MCF 10A (cell line): ENCODE measurements around the gene TRABD2A. TPM values are rescaled to one million over a fixed set of nuclear protein-coding genes. Genes with fewer than 3 reads are reported as not detected.

Experiments
- BruUV-seq: library from RNA; stranded (reverse); fragments of 400-500 nt; replicated peaks from 2 replicates; lab custom pipeline; 2021; lab: Mats Ljungman, UMichigan
- CTCF ChIA-PET: fragments of 300-600 bp; sonication (Branson Sonifier 250); formaldehyde crosslinking; extraction: SDS; loops from one replicate; lab custom pipeline; 2021; ENCODE audit warnings: antibody characterized with exemption, inconsistent platforms; lab: Yijun Ruan, JAX
- POLR2A ChIA-PET: fragments of 300-600, 350-650 bp; sonication (Branson Sonifier 250); formaldehyde crosslinking; extraction: SDS; loops from one replicate; lab custom pipeline; 2020; ENCODE audit warnings: antibody characterized with exemption, inconsistent platforms; lab: Yijun Ruan, JAX
- DNase-seq: peaks from one replicate; pipeline ENCODE4 v3.0.0-alpha.2; 2018; ENCODE audit not compliant: unreplicated experiment
- H3K27ac Mint-ChIP-seq: one replicate; pipeline ENCODE4 v1.8.0; 2022; ENCODE audit warnings: mild to moderate bottlenecking, low read depth, mixed read lengths; ENCODE audit not compliant: unreplicated experiment
- H3K27me3 Mint-ChIP-seq: one replicate; pipeline ENCODE4 v1.8.0; 2022; ENCODE audit warnings: mixed read lengths; ENCODE audit not compliant: insufficient read depth, unreplicated experiment
- H3K36me3 Mint-ChIP-seq: one replicate; pipeline ENCODE4 v1.8.0; 2022; ENCODE audit warnings: mild to moderate bottlenecking, moderate library complexity, mixed read lengths; ENCODE audit not compliant: insufficient read depth, unreplicated experiment
- H3K4me1 Mint-ChIP-seq: one replicate; pipeline ENCODE4 v1.8.0; 2022; ENCODE audit warnings: mixed read lengths; ENCODE audit not compliant: insufficient read depth, unreplicated experiment
- H3K4me3 Mint-ChIP-seq: one replicate; pipeline ENCODE4 v1.8.0; 2022; ENCODE audit warnings: mild to moderate bottlenecking, moderate library complexity, mixed read lengths; ENCODE audit not compliant: unreplicated experiment
- H3K9me3 Mint-ChIP-seq: one replicate; pipeline ENCODE4 v1.8.0; 2022; ENCODE audit warnings: mixed read lengths; ENCODE audit not compliant: unreplicated experiment
- intact Hi-C: fragments of 100-400 bp; cut with micrococcal nuclease; formaldehyde crosslinking; loops from 2 replicates; pipeline ENCODE4 v1.14.1; 2022
- total RNA-seq: library from RNA; stranded (reverse); gene quantifications from 2 replicates; pipeline ENCODE4 v1.2.3, GENCODE V29; 2022
- TF ChIP-seq, protein P1 (sequence below): fragments of 200-600 bp; IDR thresholded peaks from one replicate; pipeline ENCODE4 v1.8.0; 2022; ENCODE audit warnings: antibody characterized with exemption, mild to moderate bottlenecking; ENCODE audit not compliant: unreplicated experiment

The TRABD2A gene
- total RNA-seq, 1 experiment from 2014 or later, result 20.0 TPM

DNA sequence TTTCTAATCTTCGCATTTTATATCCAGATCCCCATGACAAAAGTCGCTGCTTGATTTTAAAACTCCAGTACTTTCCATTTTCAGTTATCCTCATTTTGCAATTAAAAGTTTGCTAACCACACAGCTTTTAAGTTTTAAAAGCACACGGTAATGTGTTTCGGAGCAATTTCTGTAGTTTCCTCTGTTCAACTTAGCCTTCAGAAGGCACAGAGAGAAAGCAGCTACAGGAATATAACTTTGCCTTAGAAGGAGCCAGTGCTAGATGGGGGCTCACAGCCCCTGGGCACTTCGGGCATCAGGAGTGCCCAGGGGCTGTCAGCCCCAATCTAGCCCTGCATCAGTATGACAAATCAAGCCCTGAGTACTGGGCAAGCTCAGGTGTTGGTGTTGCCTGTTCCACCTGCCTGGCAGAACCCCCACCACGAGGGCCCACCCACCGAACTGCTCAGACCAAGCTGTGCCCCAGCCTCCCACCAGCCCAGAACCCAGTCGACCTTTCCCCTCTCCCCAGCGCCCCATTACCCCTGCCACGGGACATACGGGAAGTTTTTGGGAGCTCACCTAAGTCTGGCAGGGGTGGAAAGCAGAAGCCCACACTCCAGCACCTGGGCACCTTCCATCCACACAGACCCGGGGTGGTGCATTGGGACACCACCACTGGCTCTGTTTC is 47.3 kb downstream of the TRABD2A start:
- intact Hi-C loops, result no loop called here
- Mint-ChIP-seq H3K27ac (no peak overlapping the region), H3K4me3 (no peak overlapping the region), H3K9me3 (peaks cover 8% of the 10 kb centered on the region), H3K36me3 (peaks cover 11% of the 10 kb centered on the region), H3K27me3 (no peaks in the 10 kb centered on the region), H3K4me1 (no peaks in the 10 kb centered on the region)
- POLR2A ChIA-PET, result interaction anchor here (0.5 to 1.4 kb wide), 2 partner anchors 26 to 44 kb away, joined by 3 to 4 read pairs; no protein-coding TSS in a partner anchor
- CTCF ChIA-PET, result no interaction called here
- no peak for DNase-seq
- no TSS peak for BruUV-seq
- TF ChIP-seq, protein P1, sequence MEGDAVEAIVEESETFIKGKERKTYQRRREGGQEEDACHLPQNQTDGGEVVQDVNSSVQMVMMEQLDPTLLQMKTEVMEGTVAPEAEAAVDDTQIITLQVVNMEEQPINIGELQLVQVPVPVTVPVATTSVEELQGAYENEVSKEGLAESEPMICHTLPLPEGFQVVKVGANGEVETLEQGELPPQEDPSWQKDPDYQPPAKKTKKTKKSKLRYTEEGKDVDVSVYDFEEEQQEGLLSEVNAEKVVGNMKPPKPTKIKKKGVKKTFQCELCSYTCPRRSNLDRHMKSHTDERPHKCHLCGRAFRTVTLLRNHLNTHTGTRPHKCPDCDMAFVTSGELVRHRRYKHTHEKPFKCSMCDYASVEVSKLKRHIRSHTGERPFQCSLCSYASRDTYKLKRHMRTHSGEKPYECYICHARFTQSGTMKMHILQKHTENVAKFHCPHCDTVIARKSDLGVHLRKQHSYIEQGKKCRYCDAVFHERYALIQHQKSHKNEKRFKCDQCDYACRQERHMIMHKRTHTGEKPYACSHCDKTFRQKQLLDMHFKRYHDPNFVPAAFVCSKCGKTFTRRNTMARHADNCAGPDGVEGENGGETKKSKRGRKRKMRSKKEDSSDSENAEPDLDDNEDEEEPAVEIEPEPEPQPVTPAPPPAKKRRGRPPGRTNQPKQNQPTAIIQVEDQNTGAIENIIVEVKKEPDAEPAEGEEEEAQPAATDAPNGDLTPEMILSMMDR, result no peak

- no peak for DNase-seq
- POLR2A ChIA-PET, result interaction anchor here (0.5 to 1.4 kb wide), 2 partner anchors 25 to 44 kb away, joined by 3 to 4 read pairs; no protein-coding TSS in a partner anchor
- intact Hi-C loops, result no loop called here
- Mint-ChIP-seq H3K27me3 (no peaks in the 10 kb centered on the region), H3K4me3 (no peak overlapping the region), H3K4me1 (no peaks in the 10 kb centered on the region), H3K36me3 (peaks cover 11% of the 10 kb centered on the region), H3K27ac (no peak overlapping the region), H3K9me3 (peaks cover 8% of the 10 kb centered on the region)
- BruUV-seq, result no TSS peak
- TF ChIP-seq, protein P1, result no peak
- CTCF ChIA-PET, result interaction anchor here (0.5 kb wide), 1 partner anchor 17 kb away, joined by 4 read pairs; no protein-coding TSS in a partner anchor
Measured at GRCh38 chr2:84832772-84833461, 48.0 kb downstream of the TRABD2A start.

DNA sequence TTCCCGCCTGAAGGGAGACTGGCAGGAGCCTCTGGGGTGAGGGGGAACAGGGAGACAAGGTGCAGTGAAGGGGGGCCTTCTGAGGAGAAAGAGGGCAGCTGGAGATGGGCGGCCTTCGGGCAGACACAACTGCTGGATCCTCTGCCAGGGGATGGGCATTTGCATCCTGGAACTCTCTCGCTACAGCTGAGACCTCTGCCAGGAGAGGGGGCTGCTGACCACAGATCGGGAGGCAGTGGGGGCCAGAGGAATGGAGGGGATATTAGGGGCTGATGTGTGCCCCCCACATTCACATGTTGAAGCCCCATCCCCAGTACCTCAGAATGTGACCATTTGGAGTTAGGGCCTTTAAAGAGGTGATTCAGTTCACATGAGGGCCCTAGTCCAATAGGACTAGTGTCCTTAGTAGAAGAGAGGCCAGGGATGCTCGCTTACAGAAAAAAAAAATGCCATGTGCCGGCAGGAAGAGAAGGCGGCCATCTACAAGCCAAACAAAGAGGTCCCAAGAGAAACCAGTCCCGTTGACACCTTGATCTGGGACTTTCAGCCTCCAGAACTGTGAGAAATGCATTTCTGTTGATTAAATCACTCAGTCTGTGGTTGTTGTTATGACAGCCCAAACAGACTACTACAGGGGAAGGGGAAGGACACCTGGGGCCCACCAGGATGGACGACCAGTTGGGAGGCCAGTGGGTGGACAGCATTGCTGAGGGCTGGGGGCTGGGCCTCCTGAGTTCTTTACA is 50.0 kb downstream of the TRABD2A start:
- no TSS peak for BruUV-seq
- intact Hi-C loops, result no loop called here
- no peak overlapping the region for H3K27ac Mint-ChIP-seq

More for the DNA sequence above, 50.0 kb downstream of the TRABD2A start:
- TF ChIP-seq, protein P1, result no peak
- no peak for DNase-seq
- ChIA-PET POLR2A (no interaction called here), CTCF (interaction anchor here (1.6 kb wide), 1 partner anchor 10 kb away, joined by 5 read pairs; no protein-coding TSS in a partner anchor)
- Mint-ChIP-seq H3K4me3 (no peak overlapping the region), H3K36me3 (no peaks in the 10 kb centered on the region), H3K9me3 (no peaks in the 10 kb centered on the region), H3K27me3 (no peaks in the 10 kb centered on the region), H3K4me1 (no peaks in the 10 kb centered on the region)
